ENCODE results near the gene PRKCH.

The PRKCH gene

DNA sequence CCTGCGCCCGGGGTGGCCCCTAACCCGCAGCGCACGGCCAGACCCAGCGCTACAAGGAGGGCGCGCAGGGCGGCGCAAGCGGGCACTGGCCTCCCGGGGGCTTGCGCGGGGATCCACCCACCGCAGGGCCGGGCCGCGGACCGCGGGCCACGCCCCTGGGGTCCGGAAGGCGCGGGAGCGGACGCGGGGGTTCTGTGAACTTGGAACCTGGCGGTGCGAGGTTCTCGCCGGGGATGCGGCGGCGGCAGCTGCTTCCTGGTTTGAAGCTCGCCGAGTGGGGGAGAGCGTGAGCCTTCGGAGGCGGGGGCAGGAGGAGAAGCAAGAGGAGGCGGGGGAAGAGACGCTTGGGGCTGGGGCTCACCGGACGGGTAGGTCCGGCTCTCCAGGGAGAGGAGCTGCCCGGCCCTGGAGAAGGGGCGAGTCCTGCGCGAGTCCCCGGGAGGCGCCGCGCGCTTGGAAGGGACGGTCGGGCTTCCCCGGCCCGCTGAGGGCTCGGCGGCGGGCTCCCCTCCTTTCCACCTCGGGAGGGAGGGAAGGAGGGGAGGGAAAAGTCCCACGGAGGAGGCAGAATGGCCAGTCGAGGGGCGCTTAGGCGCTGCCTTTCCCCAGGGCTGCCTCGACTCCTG, at the start of gene PRKCH:
Gene PRKCH, plus strand, starts transcription at position 195 of the 626 bp plus-strand sequence. CDS start 523 bp downstream, outside the sequence.
- peak within 1 kb of the TSS; percentile 56 for H3K4me3 ChIP-seq (ENCODE audit: low read depth, low read length)
- peak; percentile 47 for DNase-seq (ENCODE audit: low read depth)
- TF ChIP-seq CTCF (conservative IDR thresholded peaks at IDR 0.05; ENCODE audit: low read depth, low read length), result peak; percentile 7

DNA sequence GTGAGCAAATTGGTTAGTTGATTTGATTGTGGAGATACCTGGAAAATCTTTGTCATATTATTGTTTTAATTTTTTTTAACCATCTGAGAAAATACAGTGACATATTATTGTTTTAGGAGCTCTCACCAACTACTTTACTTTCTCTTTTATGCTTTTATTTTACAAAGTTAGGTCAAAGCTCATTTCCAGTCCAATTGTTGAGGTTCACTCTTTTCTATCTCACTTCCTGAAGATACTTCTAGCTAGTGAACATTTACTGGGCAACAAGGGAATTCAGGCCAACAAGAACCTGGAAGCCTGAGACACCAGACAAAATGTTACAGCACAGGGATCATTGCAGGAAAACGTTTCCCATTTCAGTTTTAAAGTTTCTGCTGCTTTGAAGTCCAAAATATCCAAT, 44.1 kb upstream of the PRKCH start:
- no peak for TF ChIP-seq CTCF (conservative IDR thresholded peaks at IDR 0.05; ENCODE audit: low read depth, low read length)
- H3K4me3 ChIP-seq (ENCODE audit: low read depth, low read length), result no peak overlapping the region
- DNase-seq (ENCODE audit: low read depth), result no peak

DNA sequence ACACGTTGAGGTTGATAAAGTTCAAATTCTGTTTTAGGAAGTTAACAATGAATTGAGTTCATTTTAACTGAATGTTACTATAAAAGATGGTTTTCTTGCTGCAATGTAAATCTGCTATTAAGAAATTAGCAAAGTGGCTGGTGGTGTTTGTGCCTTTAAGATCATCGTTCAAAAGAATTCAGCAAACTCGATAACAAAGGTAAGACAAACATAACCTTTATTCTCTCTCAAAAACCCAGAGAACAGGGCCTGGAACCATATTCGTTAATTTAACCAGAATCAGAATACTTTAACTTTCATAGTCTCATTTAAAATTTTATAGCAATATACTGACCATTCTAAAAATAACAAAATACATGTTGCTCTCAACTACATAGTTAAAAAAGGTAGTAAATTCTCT, 43.6 kb upstream of the PRKCH start:
- no peak overlapping the region for H3K4me3 ChIP-seq (ENCODE audit: low read depth, low read length)
- TF ChIP-seq CTCF (conservative IDR thresholded peaks at IDR 0.05; ENCODE audit: low read depth, low read length), result no peak
- no peak for DNase-seq (ENCODE audit: low read depth)

DNA sequence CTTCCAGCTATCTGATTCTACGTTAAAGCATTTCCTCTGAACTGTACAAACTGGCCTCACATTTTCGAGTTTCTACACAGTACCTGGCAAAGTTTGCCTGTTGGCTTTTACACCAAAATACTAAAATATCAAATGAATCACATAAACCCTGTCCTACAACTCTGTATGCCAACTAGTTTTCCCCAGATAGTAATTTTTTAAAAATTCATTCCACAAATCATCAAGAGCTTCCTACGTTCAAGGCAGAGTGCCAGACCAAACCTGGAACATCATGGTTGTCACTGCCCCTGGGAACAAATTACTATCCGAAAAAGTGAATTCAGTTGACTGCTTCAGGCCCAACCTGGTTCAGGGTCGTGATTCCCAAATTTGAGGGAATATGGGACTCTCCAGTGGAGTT, 42.3 kb upstream of the PRKCH start:
- no peak overlapping the region for H3K4me3 ChIP-seq (ENCODE audit: low read depth, low read length)
- TF ChIP-seq CTCF (conservative IDR thresholded peaks at IDR 0.05; ENCODE audit: low read depth, low read length), result no peak
- DNase-seq (ENCODE audit: low read depth), result no peak

GRCh38 chr14:61280092-61280525, 41.3 kb upstream of the PRKCH start:
- TF ChIP-seq CTCF (conservative IDR thresholded peaks at IDR 0.05; ENCODE audit: low read depth, low read length), result no peak
- DNase-seq (ENCODE audit: low read depth), result no peak
- peak overlapping the region; percentile 48 for H3K4me3 ChIP-seq (ENCODE audit: low read depth, low read length)

DNA sequence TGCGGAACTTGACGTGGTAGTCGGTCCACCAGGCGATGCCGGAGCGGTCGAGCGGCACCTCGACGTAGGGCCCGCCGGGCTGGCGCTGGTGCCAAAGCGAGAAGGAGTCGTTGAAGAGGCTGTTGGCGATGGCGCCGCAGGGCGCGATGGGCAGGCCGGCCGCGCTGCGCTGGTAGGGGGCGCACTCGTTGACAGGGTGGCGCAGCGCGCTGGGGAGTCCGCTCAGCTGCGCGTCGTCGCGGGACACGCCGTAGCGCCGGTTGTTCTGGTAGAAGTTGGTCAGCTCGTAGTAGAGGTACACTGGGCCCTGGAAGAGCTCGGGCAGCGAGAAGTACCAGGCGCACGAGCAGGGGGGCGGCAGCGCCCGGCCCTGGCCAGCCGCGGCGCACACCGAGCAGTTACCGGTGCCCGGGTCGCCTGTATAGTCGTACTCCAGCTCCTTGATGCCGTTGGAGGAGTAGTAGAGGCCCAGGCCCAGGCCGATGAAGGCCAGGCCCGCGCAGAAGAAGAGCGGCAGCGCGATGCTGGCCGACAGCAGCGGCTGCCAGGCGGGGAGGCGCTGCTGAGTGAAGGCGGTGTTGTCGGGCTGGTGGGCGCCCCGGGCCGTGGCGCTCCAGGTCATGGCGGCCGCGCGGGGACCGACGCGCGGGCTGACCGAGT, 40.7 kb upstream of the PRKCH start:
- TF ChIP-seq CTCF (conservative IDR thresholded peaks at IDR 0.05; ENCODE audit: low read depth, low read length), result peak; percentile 17
- peak; percentile 35 for DNase-seq (ENCODE audit: low read depth)
- H3K4me3 ChIP-seq (ENCODE audit: low read depth, low read length), result peak overlapping the region; percentile 48
